Measurements from ENCODE around the gene DNAI2.

DNA sequence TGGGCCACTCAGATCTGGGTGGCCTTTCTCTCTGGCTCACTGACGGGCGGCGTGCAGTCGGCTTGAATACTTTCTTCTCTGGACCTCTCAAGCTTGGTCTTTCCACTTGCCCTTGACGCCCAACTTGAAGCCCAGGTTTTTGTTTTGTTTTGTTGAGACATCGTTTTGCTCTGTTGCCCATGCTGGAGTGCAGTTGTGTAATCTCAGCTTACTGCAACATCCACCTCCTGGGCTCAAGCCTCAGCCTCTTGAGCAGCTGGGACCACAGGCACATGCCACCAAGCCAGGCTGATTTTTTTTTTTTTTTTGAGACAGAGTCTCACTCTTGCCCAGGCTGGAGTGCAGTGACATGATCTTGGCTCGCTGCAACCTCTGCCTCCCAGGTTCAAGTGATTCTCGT, 29.3 kb downstream of the DNAI2 start:
- TF ChIP-seq, protein P1, sequence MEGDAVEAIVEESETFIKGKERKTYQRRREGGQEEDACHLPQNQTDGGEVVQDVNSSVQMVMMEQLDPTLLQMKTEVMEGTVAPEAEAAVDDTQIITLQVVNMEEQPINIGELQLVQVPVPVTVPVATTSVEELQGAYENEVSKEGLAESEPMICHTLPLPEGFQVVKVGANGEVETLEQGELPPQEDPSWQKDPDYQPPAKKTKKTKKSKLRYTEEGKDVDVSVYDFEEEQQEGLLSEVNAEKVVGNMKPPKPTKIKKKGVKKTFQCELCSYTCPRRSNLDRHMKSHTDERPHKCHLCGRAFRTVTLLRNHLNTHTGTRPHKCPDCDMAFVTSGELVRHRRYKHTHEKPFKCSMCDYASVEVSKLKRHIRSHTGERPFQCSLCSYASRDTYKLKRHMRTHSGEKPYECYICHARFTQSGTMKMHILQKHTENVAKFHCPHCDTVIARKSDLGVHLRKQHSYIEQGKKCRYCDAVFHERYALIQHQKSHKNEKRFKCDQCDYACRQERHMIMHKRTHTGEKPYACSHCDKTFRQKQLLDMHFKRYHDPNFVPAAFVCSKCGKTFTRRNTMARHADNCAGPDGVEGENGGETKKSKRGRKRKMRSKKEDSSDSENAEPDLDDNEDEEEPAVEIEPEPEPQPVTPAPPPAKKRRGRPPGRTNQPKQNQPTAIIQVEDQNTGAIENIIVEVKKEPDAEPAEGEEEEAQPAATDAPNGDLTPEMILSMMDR (IDR thresholded peaks at IDR 0.05) = no peak
- TF ChIP-seq EP300 (IDR thresholded peaks at IDR 0.05) (no peak), POLR2A (IDR thresholded peaks at IDR 0.05) (no peak), POLR2AphosphoS5 (IDR thresholded peaks at IDR 0.05) (no peak)

Data from upper lobe of left lung (tissue), 4 donors.